GM18517 (cell line): ENCODE data around the gene ZDHHC24.
A peak's percentile ranks its signal among the peaks of the same experiment; 100 is the strongest.
"Not testable (repeated sequence)": the region's sequence is repeated elsewhere in the genome, so short reads cannot be mapped to it uniquely, and the experiment has no call there.

Source experiments
- ATAC-seq: cut with Tn5 transposase; IDR thresholded peaks from one replicate; pipeline ENCODE4 v1.9.1; 2021; ENCODE audit warnings: mild to moderate bottlenecking, moderate library complexity; ENCODE audit not compliant: unreplicated experiment

The ZDHHC24 gene

DNA sequence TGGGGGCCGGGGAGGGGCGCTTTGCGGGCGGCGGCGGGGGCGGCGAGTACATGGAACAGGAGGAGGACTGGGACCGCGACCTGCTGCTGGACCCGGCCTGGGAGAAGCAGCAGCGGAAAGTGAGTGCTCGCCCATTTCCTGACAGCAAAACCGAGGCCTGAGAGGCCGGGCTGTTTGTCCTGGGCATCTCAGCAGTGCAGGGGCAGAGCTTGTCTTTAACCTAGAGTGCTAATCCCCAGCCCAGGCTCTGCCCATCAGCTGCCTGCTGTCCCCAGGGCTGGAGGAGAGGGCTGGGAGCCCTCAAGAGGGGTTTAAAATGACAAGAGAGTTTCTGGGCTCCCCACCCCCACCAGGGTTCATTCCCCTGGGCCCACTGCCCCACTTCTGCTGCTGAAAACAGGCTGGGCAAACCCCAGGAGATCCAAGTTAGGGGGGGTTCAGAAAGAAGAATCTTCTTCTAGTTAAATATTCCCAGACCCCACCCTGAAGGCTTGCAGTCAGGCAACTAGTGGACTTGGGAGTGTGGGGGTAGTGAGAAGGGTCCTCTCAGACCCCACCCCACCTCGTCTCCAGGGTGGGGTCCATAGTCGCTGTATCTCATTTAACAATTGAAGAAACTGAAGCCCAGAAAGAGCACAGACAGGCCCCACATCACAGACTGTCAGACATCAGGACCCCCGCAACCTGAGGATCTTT, 1.3 kb upstream of the ZDHHC24 start:
- ATAC-seq: no peak

DNA sequence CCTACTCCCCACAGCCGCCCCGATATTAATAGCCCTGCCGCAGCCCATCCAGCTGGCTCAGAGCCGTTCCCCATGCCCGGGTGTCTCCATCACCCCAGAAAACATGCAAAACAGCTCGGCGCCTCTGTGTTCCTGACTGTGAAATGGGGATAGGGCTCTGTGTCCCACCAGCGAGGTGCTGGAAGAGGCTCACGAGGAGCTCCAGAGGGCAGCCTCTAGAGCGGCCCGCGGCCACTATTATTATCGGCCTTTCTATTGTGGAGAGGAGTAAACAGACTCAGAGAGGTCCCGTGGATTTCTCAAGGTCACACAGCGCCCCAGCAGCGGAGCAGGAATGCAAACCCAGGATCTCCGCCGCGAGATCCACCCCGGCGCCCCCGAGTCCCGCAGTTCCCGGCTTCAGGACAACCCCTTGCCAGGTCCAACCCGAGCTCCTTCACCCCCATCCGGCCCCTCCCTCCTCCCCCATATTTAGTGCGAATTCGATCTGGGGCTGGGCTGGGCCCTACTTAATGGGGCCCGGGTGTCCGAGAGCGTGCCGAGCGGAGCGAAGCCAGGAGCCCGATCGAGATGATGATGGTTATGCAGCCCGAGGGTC, 619 bp upstream of the ZDHHC24 start, which contains the start of gene ACTN3:
Gene ACTN3, plus strand, starts transcription at position 536 of the 598 bp plus-strand sequence. Its CDS starts 35 bp downstream, at position 571.
- ATAC-seq: no peak

DNA sequence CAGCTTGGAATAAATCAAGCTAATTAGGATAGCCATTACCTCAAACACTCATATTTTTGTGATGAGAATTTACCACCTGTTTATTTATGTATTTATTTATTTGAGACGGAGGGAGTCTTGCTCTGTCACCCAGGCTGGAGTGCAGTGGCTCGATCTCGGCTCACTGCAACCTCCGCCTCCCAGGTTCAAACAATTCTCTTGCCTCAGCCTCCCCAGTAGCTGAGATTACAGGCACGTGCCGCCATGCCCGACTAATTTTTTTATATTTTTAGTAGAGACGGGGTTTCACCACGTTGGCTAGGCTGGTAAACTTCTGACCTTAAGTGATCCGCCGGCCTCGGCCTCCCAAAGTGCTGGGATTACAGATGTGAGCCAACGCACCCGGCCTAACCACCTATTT, 896 bp downstream of the ZDHHC24 start:
- ATAC-seq: not testable (repeated sequence)

DNA sequence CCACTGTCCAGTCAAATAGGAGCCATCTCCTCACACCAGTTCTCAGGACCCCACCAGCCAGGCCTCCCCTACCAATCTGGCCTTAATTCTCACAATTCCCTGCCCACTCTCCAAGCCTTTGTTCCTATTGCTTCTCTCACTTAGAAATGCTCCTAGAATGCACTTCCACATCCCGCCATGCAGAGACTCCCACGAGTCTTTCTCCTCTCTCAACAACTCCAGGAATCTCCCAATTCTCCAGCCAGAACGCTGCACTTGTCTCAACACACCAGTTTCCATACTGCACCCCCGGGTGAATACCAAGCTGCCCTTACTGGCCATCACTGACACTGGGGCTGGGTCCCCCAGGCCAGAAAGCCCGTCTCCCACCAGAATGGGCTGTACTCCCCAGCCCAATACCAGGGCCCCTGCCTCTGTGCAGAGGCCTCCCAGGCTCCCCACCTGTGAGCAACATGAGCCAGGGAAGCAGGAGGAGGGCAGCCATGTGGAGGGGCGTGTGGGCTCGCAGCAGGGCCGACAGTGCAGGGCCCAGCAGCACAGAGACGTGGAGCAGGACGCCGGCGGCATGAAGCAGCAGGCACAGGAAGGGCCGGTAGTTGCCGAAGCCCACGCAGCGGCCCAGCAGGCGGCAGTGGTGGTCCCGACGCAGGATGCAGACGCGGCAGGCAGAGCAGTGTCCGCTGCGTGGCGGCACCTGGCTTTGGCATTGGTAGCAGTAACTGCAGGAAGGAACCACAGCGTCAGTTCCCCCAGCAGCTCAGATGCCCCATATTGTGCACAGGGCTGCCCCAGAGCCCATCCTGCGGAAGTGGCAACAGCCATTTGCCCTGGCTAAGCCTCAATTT, 2.4 kb downstream of the ZDHHC24 start:
- ATAC-seq: no peak

DNA sequence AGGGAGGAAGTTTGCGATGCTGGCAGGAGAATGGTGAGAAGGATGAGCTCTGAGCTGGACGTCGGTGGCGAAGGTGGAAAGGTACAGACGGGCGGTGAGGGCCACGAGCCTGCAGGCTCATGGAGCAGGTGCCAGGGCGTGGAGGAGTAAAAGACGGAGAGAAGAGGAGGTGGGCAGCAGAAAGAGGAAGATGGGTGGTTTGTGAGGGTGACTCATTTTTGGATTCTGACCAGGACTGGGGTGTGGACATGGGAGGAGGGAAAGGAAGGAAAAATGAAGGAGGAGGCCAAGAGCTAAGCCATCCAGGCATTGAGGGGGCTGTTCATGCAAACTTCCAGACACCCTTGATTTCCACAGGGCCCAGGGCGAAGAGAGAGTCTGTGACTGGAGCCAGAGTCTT, 3.5 kb downstream of the ZDHHC24 start:
- no peak for ATAC-seq

DNA sequence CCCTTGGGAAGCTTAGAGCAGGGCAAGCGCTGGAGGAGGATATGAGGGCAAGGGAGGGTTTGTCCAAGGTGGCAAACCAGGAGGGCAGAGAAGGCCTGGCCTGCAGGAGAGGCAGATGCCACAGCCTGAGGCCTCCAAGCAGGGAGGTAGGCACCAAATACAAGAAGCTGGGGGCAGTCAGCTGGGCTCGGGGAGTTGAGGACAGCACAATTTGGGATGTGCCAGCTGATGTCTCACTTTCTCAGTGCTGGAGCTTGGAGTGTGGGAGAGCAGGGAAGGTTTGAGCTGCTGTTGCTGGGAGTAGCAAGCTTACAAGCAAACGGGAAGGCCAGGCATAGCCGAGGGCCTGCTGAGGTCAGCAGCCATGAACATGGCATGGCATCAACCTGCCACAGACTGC, 4.0 kb downstream of the ZDHHC24 start:
- ATAC-seq: no peak

DNA sequence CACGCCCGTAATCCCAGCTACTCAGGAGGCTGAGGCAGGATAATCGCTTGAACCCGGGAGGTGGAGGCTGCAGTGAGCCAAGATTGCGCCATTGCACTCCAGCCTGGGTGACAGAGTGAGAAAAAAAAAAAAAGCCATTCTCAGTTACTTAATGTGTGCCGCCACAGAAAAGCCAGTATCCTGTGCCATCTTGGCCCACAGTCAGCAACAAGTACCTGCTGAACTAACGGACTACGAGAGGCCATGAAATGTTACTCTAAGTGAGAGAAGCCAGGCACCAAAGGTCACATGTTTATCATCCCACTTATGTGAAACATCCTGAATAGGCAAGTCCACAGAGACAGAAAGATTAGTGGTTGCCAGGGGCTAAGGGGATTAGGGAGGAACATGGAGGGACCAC, 5.2 kb downstream of the ZDHHC24 start:
- ATAC-seq: not testable (repeated sequence)

DNA sequence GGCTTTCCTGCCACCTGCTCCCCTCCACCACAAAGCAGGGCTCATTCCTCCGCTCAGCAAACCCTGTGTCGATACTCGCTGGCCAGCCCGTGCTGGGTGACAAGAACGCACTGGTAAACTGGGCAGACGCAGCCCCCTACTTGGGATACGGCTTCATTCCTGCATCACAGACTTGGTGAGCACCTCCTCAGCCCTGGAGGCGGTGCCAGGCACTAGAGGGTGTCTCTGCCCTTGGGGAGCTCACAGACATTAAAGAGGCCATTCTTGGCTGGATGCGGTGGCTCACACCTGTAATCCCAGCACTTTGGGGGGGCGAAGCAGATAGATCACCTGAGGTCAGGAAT, 6.0 kb downstream of the ZDHHC24 start:
- ATAC-seq: no peak

DNA sequence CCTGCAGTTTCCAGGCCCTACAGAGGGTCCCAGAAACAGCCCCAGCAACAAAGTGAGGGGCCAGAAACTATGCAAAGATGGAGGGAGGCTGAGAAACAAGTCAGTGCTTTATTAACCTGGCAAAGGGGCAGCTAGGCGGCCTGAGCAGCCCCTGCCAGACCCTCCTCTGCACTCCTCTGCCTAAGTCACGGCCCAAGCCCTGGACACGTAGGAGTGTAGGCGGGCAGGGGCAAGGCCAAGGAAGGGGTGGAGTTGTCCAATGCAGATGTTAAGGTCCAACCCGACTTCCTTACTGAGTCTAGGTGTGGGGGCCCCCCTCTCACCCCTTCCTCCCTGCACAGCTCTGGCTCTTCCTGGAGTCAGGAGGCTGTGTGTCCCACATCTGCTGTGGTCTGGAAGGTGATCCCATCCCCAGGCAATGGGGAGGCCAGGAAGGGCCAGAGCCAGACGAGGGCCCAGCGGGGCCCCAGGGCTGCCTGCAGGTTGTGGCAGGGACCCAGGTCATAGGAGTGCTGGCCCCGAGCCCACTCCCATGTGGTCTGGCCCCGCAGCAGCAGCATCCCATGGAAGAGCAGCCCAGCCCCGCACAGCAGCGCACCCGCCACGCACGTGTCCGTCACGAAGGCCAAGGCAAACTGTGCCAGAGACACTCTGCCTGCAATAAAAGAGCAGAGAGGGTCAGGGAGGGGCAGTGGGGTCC, 6.5 kb downstream of the ZDHHC24 start:
- no peak for ATAC-seq

DNA sequence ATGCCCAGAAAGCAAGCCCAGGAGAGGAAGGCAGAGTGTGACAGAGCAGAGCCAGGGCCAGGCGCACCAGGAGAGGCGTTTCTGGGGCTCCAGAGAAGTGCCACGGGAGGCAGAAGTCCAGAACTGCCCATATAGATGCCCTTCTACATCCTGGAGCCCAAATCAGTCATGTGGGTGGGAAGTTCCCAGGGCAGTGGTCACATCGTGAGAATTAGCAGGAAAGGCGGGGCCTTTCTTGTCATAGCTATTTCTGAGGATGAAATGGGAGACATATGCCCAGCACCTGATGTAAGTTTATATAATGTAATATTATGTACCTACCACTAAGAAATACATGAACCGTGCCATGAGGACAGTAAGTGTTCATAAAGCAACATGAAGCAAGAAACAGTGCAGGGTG, 13.1 kb downstream of the ZDHHC24 start:
- ATAC-seq: no peak

DNA sequence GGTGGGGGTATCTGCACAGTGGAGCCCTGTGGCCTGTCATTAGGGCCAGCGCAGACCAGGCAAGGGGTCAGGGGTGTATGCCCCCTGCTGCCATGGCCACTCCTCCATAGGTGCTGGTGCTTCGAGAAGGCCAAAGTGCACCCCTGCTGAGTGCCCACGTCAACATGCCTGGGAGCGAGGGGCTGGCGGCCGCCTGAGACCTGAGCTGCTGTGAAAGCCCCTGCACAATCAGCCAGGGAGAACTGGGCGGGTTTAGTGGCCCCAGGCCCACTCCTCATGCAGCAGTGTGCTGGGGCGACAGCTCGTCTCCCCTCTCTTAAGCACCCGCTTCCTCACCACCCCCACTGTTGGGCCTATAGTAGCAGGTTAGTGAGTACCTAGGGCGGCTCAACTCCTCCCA, 14.0 kb downstream of the ZDHHC24 start:
- ATAC-seq: no peak

DNA sequence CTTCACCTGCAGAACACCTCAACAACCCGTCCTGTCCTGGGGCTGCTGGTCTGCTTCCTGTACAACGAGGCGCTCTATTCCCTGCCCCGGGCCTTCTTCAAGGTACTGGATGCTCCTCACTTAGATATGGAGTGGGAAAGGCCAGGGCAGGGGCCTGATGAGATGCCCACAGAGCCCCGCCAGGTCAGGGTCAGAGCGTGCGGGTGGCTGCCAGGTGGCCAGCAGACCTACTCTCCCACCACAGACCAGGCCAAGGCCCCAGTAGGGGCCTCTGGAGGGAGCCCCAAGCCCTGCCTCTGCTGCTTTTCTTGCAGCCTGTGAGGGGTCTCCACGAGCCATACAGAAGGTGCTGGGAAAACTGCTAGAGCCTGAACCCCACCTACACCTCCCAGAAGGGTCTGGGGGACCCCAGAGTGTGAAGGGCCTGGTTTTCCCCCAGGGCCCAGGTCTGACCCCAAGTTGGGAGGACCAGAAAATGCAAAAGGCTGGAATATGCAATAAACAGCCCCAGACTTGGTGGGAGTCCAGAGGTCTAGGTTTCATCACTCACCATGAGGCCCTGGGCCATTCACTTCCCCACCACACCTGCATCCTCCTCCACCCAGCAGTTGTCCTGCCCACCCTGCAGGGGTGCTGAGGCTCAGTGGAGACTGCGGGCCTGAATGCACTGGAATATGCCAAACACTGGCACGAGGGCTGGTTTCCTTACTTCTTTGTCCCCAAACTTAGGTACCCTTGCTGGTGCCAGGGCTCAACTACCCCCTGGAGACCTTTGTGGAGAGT, 14.7 kb downstream of the ZDHHC24 start:
- no peak for ATAC-seq

DNA sequence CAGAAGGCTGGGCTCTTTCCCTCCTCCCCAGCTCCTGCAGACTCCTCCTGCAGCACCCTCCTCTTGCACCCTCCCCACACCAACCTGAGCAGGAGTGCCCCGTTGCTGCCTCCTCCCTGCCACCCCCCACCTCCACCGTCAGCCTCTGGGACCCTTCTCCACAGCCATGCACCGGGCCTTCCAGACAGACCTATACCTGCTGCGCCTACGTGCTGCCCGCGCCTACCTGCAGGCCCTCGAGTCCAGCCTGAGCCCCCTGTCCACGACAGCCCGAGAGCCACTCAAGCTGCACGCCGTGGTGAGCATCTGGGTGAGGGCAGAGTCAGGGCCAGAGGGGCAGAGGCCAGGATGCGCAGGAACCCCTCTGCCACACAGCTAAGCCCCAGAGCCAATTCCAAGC, 16.2 kb downstream of the ZDHHC24 start:
- ATAC-seq: no peak

DNA sequence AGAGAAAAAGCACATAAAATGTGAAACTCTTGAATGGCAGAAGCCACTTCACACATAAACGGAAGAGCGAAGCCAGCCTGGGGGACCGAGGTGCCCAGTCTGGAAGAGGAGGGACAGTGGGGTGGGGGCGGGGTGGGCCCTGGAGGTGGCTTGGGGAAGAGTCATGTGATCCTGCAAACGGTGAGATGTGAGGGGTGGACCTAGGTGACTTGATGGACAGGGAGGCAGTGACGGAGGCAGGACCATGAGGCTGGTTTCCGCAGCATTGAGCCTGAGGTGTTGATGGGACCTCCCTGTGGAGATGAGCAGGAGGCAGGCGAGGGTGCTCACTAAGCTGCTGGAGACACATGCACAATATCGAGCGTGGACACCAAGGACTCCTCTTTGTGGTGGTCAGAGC, 16.8 kb downstream of the ZDHHC24 start:
- no peak for ATAC-seq

DNA sequence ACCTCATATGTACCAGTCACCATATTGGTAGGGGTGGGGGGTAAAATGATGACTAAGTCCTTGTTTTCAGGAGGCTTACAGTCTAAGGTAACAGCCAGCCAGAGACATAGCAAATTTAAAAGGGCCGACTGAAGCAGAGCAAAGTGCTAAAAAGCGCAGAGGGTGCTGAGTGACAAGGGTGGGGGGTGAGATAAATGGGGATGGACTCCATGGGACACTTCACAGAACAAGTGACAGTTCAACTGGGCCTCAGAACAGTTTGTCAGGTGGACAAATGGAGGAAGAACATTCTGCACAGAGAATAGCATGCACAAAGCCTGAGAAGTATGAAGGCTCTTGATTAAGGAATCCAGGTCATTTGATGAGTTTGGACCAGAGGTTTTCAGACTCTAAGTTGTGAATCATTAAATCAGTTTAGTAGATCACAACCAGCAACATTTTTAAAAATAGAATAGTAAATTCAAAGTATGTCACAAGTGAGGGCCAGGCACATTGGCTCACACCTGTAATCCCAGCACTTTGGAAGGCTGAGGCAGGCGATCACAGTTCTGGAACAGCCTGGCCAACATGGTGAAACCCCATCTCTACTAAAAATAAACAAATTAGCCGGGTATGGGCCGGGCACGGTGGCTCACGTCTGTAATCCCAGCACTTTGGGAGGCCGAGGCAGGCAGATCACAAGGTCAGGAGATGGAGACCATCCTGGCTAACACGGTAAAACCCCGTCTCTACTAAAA, 21.4 kb downstream of the ZDHHC24 start:
- no peak for ATAC-seq

DNA sequence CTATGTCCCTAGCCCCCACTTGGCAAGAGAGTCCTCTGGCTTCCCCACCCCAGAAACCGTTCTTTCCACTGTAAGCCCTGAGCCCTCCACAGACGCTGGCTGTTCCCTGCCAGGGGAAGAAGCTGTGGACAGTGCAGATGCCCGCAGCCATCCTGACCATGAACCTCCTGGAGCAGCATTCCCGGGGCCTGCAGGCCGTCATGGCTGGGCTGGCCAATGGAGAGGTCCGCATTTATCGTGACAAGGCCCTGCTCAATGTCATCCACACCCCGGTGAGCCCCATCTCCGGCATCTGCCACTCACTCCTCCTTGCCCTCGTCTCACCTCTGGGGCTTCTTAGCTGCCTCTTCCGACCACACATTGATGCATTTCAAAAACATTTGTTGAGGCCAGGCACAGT, 22.2 kb downstream of the ZDHHC24 start:
- ATAC-seq: no peak

DNA sequence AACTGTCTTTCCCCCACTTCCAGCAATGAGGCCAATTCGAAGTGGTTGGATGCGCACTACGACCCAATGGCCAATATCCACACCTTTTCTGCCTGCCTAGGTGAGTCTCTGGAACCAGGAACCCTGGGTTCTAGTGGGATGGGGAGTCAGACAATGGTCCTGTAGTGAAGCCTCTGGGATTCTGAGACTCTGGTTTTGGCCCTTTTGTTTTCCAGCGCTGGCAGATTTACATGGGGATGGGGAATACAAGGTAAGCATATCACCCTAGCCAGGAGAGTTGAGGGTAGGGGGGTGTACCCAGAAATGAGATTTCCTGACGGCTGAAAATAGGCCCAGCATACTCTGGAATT, 34.9 kb downstream of the ZDHHC24 start:
- no peak for ATAC-seq

DNA sequence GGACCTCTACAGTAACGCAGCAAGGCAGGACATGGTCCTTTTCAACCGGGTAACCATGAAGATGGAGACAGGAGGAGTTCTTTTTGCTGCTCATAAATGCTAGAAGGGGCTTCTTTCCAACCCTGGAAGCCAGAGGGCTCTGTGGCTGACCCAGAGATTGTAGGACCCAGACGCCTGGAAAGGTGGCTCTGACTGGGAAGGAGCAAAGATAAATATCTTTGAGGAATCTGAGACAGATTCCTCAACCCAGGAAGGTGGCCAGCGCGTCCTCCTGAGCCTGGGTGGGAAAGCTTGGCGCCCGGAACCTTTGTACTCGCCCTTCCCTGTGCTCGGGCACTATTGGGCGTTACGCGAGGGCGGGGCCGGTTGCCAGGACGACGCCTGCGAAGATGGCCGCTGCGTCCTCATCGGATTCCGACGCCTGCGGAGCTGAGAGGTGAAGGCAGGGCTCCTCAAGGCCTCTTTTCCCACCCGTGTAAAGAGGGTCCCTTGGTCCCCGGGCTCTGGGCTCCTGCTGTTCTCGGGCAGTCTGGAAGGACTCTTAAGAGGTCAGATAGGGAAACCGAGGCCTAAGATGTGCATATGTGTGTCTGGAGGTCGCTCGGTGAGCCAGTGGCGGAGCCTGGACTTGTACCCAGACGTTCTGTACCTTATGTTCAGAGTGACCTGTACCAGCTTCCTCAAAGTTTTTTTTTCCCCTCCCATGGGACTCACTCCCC, 35.4 kb downstream of the ZDHHC24 start, which contains the start of gene BBS1:
Gene BBS1, plus strand, starts transcription at position 365 of the 719 bp plus-strand sequence. Its CDS starts 25 bp downstream, at position 390.
- ATAC-seq: peak; percentile 64

DNA sequence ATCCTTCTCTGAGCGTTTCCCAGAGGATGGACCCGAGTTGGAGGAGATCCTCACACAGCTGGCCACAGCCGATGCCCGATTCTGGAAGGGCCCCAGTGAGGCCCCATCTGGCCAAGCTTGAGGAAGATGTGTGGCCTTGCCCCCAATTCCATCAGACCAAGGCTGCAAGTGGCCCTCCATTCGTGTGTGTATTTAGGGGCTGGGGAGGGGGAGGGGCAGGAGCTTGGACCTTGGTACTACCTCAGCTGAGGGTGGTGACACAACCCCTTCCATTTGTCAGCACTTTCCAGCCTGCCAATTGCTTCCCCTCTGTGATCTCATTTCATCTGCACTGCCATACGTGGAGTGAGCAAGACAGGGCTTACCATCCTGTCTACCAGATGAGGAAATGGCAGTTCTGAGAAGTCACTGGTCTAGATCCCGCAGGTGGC, 36.7 kb downstream of the ZDHHC24 start:
- ATAC-seq: no peak
